Panc1 (cell line): ENCODE measurements around the gene C19orf25. TPM values are rescaled to one million over a fixed set of nuclear protein-coding genes. Genes with fewer than 3 reads are reported as not detected.

Source experiments
- ATAC-seq: fragments of 200-7000 bp; cut with Tn5 transposase; 2 replicates; pipeline ENCODE4 v1.9.1; 2020; ENCODE audit warnings: mild to moderate bottlenecking, moderate library complexity
- BruUV-seq: library from RNA; stranded (reverse); fragments of 400-500 nt; replicated peaks from 2 replicates; lab custom pipeline; 2021; lab: Mats Ljungman, UMichigan
- CTCF ChIA-PET: fragments of 300-600 bp; sonication (Branson Sonifier 250); formaldehyde crosslinking; loops from one replicate; lab custom pipeline; 2022; ENCODE audit warnings: antibody characterized with exemption; lab: Charles Lee
- POLR2A ChIA-PET: fragments of 300-600 bp; sonication (Branson Sonifier 250); formaldehyde crosslinking; loops from one replicate; lab custom pipeline; 2022; ENCODE audit warnings: antibody characterized with exemption; lab: Charles Lee
- DNase-seq: peaks from one replicate; pipeline ENCODE4 v3.0.0-alpha.2; 2010; ENCODE audit warnings: low read depth, low spot score
- H3K27ac ChIP-seq: 2 replicates; pipeline ENCODE4 v1.5.1; 2011; ENCODE audit warnings: mild to moderate bottlenecking, low read length, inconsistent platforms
- H3K27me3 ChIP-seq: fragments of 200-500 bp; sonication (Bioruptor generic); 2 replicates; pipeline ENCODE4 v1.6.0; 2014; ENCODE audit warnings: low read length, inconsistent platforms; ENCODE audit not compliant: control insufficient read depth, insufficient read depth
- H3K36me3 ChIP-seq: fragments of 200-500 bp; sonication (Bioruptor generic); 2 replicates; pipeline ENCODE4 v1.5.1; 2014; ENCODE audit warnings: inconsistent platforms, mild to moderate bottlenecking, low read length, moderate library complexity; ENCODE audit not compliant: control insufficient read depth, insufficient read depth
- H3K4me1 ChIP-seq: 2 replicates; pipeline ENCODE4 v1.5.1; 2011; ENCODE audit warnings: inconsistent platforms, mild to moderate bottlenecking, low read length, moderate library complexity; ENCODE audit not compliant: control insufficient read depth, insufficient read depth
- H3K4me3 ChIP-seq, 2 experiments: 2 replicates each; pipeline ENCODE4 v1.5.1; 2011 to 2012; ENCODE audit warnings: low read depth in 2 of 2, low read length in 2 of 2, mild to moderate bottlenecking in 2 of 2, inconsistent platforms in 1 of 2, moderate library complexity in 1 of 2
- H3K9me3 ChIP-seq: fragments of 200-500 bp; sonication (Bioruptor generic); 2 replicates; pipeline ENCODE4 v1.5.1; 2014; ENCODE audit warnings: low read depth, mild to moderate bottlenecking, inconsistent platforms, low read length, moderate library complexity; ENCODE audit not compliant: control insufficient read depth, insufficient read depth
- POLR2AphosphoS5 ChIP-seq: IDR thresholded peaks from 2 replicates; pipeline ENCODE4 v1.6.1; 2012; ENCODE audit warnings: mild to moderate bottlenecking, low read depth, low read length, moderate library complexity
- SIN3A ChIP-seq: IDR thresholded peaks from 2 replicates; pipeline ENCODE4 v1.6.1; 2012; ENCODE audit warnings: low read depth, mild to moderate bottlenecking, low read length, moderate library complexity, borderline replicate concordance; ENCODE audit not compliant: insufficient read depth
- TCF7L2 ChIP-seq: IDR thresholded peaks from 2 replicates; pipeline ENCODE4 v1.6.1; 2011; ENCODE audit warnings: mild to moderate bottlenecking, low read depth, low read length, inconsistent platforms
- in situ Hi-C: cut with HindIII; loops from 2 replicates; pipeline ENCODE4 v1.10.0; 2016; ENCODE audit warnings: low sequenced_read_pairs, low pct_unique_long_range_greater_than_20kb
- intact Hi-C: fragments of 100-400 bp; cut with micrococcal nuclease; formaldehyde crosslinking; loops from one replicate; pipeline ENCODE4 v1.10.0; 2022; ENCODE audit not compliant: unreplicated experiment
- total RNA-seq: library from RNA; stranded (reverse); gene quantifications from one replicate; pipeline ENCODE4 v1.2.1, GENCODE V29; 2021; ENCODE audit not compliant: unreplicated experiment
- TF ChIP-seq, protein P1 (sequence below): fragments of 450-650 bp; IDR thresholded peaks from 2 replicates; pipeline ENCODE4 v1.5.1; 2017; ENCODE audit warnings: mild to moderate bottlenecking
- TF ChIP-seq, protein P2 (sequence below), 2 experiments: IDR thresholded peaks; 2 replicates each; pipeline ENCODE4 v1.6.1; 2011 to 2012; ENCODE audit warnings: low read depth in 2 of 2, control low read depth in 1 of 2, low read length in 1 of 2, mild to moderate bottlenecking in 1 of 2, moderate library complexity in 1 of 2; ENCODE audit not compliant: insufficient read depth in 1 of 2

C19orf25 gene
- total RNA-seq, 1 experiment from 2014 or later = 34.7 TPM

DNA sequence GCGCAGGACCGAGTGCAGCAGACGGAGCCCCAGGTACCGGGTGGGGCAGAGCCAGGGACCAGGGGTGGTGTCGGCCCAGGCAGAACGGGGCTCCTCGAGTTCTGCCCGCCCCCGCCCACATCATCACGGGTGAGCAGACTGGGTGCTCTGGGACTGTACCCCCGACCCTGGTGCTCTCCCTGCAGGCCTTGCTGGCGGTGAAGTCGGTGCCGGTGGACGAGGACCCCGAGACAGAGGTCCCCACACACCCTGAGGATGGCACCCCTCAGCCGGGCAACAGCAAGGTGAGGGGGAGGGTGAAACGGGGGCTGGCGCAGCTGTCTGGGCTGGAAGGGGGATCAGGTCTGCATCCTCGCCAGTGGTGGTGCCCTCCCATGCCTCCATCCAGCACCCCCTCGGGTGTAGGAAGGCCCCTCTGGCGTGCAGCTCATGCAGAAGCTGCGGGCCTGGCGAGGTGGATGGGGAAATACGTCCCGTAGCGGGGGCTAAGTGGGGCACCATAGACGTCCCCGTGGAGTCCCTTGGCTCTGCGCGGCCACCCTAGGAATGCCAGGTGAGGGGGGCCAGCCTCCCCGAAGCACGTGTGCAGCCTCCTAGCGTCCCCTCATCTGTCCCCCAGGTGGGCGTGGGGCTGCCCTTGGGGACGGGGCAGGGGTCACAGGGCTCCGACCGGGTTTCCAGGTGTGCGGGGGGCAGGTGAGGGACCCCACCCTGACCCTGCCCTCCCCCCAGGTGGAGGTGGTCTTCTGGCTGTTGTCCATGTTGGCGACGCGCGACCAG is 22.7 kb downstream of the C19orf25 start:
- no peak for ATAC-seq
- no peak for DNase-seq
- TF ChIP-seq POLR2AphosphoS5 (no peak), TCF7L2 (no peak), SIN3A (no peak)
- TF ChIP-seq, protein P1, sequence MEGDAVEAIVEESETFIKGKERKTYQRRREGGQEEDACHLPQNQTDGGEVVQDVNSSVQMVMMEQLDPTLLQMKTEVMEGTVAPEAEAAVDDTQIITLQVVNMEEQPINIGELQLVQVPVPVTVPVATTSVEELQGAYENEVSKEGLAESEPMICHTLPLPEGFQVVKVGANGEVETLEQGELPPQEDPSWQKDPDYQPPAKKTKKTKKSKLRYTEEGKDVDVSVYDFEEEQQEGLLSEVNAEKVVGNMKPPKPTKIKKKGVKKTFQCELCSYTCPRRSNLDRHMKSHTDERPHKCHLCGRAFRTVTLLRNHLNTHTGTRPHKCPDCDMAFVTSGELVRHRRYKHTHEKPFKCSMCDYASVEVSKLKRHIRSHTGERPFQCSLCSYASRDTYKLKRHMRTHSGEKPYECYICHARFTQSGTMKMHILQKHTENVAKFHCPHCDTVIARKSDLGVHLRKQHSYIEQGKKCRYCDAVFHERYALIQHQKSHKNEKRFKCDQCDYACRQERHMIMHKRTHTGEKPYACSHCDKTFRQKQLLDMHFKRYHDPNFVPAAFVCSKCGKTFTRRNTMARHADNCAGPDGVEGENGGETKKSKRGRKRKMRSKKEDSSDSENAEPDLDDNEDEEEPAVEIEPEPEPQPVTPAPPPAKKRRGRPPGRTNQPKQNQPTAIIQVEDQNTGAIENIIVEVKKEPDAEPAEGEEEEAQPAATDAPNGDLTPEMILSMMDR = no peak
- TF ChIP-seq, protein P2, sequence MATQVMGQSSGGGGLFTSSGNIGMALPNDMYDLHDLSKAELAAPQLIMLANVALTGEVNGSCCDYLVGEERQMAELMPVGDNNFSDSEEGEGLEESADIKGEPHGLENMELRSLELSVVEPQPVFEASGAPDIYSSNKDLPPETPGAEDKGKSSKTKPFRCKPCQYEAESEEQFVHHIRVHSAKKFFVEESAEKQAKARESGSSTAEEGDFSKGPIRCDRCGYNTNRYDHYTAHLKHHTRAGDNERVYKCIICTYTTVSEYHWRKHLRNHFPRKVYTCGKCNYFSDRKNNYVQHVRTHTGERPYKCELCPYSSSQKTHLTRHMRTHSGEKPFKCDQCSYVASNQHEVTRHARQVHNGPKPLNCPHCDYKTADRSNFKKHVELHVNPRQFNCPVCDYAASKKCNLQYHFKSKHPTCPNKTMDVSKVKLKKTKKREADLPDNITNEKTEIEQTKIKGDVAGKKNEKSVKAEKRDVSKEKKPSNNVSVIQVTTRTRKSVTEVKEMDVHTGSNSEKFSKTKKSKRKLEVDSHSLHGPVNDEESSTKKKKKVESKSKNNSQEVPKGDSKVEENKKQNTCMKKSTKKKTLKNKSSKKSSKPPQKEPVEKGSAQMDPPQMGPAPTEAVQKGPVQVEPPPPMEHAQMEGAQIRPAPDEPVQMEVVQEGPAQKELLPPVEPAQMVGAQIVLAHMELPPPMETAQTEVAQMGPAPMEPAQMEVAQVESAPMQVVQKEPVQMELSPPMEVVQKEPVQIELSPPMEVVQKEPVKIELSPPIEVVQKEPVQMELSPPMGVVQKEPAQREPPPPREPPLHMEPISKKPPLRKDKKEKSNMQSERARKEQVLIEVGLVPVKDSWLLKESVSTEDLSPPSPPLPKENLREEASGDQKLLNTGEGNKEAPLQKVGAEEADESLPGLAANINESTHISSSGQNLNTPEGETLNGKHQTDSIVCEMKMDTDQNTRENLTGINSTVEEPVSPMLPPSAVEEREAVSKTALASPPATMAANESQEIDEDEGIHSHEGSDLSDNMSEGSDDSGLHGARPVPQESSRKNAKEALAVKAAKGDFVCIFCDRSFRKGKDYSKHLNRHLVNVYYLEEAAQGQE (IDR thresholded peaks at IDR 0.05; ENCODE audit: insufficient read depth in 1 of 2, low read depth in 2 of 2, low read length in 1 of 2) = no peak
- Histone ChIP-seq H3K27ac (no peak overlapping the region), H3K36me3 (no peaks in the 10 kb centered on the region), H3K9me3 (no peaks in the 10 kb centered on the region), H3K4me3 (no peak overlapping the region), H3K4me1 (no peaks in the 10 kb centered on the region; the same call in 1 of the 2 replicates), H3K27me3 (no peaks in the 10 kb centered on the region)
- ChIA-PET POLR2A (no interaction called here), CTCF (no interaction called here)
- in situ Hi-C loops (no loop called here), intact Hi-C loops (no loop called here)
- BruUV-seq = no TSS peak

DNA sequence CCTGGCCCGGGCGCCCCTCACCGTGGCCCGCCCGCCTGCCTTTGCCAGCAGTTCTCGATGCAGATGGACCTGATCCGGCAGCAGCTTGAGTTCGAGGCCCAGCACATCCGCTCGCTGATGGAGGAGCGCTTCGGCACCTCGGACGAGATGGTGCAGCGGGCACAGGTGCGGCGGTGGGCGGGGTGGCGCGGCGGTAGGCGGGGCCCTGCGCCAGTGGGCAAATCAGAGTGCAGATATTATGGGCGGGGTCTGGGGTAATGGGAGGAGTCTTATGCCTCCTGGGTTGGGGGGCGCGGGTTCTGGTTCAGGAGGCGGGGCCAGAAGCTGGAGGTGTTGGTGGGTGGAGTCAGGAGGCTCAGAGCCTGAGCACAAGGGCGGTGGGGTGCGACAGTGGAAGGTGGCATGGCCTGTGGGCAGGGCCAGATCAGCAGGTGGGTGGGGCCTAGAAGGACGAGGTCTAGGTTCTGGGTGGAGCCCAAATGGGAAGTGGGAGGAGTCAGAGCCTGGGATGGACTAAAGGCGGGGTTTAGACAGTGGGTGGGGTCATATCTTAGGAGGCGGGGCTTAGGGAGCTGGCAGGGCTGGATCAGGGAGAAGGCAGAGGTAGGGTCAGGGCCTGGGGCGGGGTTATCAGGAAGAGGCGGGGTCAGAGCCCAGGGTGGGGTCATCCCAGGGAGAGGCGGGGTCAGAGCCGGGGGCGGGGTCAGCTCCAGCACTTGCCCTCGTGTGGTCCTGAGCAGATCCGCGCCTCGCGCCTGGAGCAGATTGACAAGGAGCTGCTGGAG is 23.5 kb downstream of the C19orf25 start:
- no TSS peak for BruUV-seq
- ChIA-PET CTCF (no interaction called here), POLR2A (interaction anchor here (0.8 kb wide), 1 partner anchor 195 kb away, joined by 3 read pairs; no protein-coding TSS in a partner anchor)
- no peaks in the 10 kb centered on the region for H3K27me3 ChIP-seq
- TF ChIP-seq, protein P1 = no peak
- TF ChIP-seq SIN3A (no peak), TCF7L2 (no peak), POLR2AphosphoS5 (no peak)
- TF ChIP-seq, protein P2 (IDR thresholded peaks at IDR 0.05; ENCODE audit: insufficient read depth in 1 of 2, low read depth in 2 of 2, low read length in 1 of 2) = no peak
- H3K27ac ChIP-seq = no peak overlapping the region
- H3K4me1 ChIP-seq = no peaks in the 10 kb centered on the region; the same call in 1 of the 2 replicates
- ATAC-seq (peak; percentile 49), DNase-seq (peak; percentile 43)
- H3K36me3 ChIP-seq = no peaks in the 10 kb centered on the region
- intact Hi-C loops = no loop called here
- H3K9me3 ChIP-seq = no peaks in the 10 kb centered on the region
- no peak overlapping the region for H3K4me3 ChIP-seq
- in situ Hi-C loops = no loop called here
